Fibroblast of skin of abdomen (primary cell): ENCODE measurements around the gene COPS8. TPM values are rescaled to one million over a fixed set of nuclear protein-coding genes. Genes with fewer than 3 reads are reported as not detected.

Source experiments
- DNase-seq: peaks from one replicate; pipeline ENCODE4 v3.0.0-alpha.2; 2013
- polyA plus RNA-seq, 2 experiments: library from polyadenylated mRNA; unstranded; fragments of 120-200 nt; gene quantifications; one replicate each; pipeline ENCODE4 v1.2.1, GENCODE V29; 2013; ENCODE audit not compliant: insufficient read length in 2 of 2

COPS8 gene
- polyA plus RNA-seq (2013, experiment 1 of 2; ENCODE audit: insufficient read length): 66.5 TPM
- 65.6 TPM for polyA plus RNA-seq (2013, experiment 2 of 2; ENCODE audit: insufficient read length)

GRCh38 chr2:237085248-237086221 lies at the start of gene COPS8:
TSS of gene COPS8 (plus strand) at chr2:237085889. CDS start at chr2:237085965, 76 bp downstream.
- peak; percentile 94 for DNase-seq

GRCh38 chr2:237039301-237040031 lies 46.2 kb upstream of the COPS8 start:
- DNase-seq: no peak

- DNase-seq: no peak
These were observed 44.5 kb upstream of the COPS8 start for GRCh38 chr2:237041231-237041630.

GRCh38 chr2:237042101-237042500 lies 43.6 kb upstream of the COPS8 start:
- no peak for DNase-seq

- no peak for DNase-seq
These were observed 41.8 kb upstream of the COPS8 start for GRCh38 chr2:237043866-237044265.

- no peak for DNase-seq
These were observed 41.4 kb upstream of the COPS8 start for GRCh38 chr2:237044281-237044680.

GRCh38 chr2:237045449-237045848 lies 40.2 kb upstream of the COPS8 start:
- peak; percentile 87 for DNase-seq

GRCh38 chr2:237048595-237048994 lies 37.1 kb upstream of the COPS8 start:
- no peak for DNase-seq

- no peak for DNase-seq
These were observed 33.8 kb upstream of the COPS8 start for GRCh38 chr2:237051861-237052260.

GRCh38 chr2:237053066-237053465 lies 32.6 kb upstream of the COPS8 start:
- peak; percentile 22 for DNase-seq

GRCh38 chr2:237055386-237056100 lies 30.1 kb upstream of the COPS8 start:
- no peak for DNase-seq

GRCh38 chr2:237056287-237056875 lies 29.3 kb upstream of the COPS8 start:
- no peak for DNase-seq

GRCh38 chr2:237057107-237057506 lies 28.6 kb upstream of the COPS8 start:
- DNase-seq: no peak

GRCh38 chr2:237057893-237058300 lies 27.8 kb upstream of the COPS8 start:
- DNase-seq: no peak

- no peak for DNase-seq
These were observed 27.3 kb upstream of the COPS8 start for GRCh38 chr2:237058423-237058822.

- DNase-seq: no peak
These were observed 26.4 kb upstream of the COPS8 start for GRCh38 chr2:237059155-237059875.

GRCh38 chr2:237060534-237061312 lies 25.0 kb upstream of the COPS8 start:
- peak; percentile 71 for DNase-seq

GRCh38 chr2:237061356-237061755 lies 24.3 kb upstream of the COPS8 start:
- no peak for DNase-seq

- peak; percentile 43 for DNase-seq
These were observed 23.1 kb upstream of the COPS8 start for GRCh38 chr2:237062585-237062984.

- DNase-seq: no peak
These were observed 21.3 kb upstream of the COPS8 start for GRCh38 chr2:237064203-237065070.
